HG03442 (cell line): Measurements from ENCODE around the gene CNTN5.

Experiments
- ATAC-seq: cut with Tn5 transposase; IDR thresholded peaks from one replicate; pipeline ENCODE4 v1.9.1; 2021; ENCODE audit warnings: mild to moderate bottlenecking, moderate library complexity; ENCODE audit not compliant: unreplicated experiment

Gene CNTN5

GRCh38 chr11:99501655-99502054 lies 480.9 kb downstream of the CNTN5 start:
- no peak for ATAC-seq

GRCh38 chr11:99505316-99505715 lies 484.6 kb downstream of the CNTN5 start:
- no peak for ATAC-seq

- no peak for ATAC-seq
These were observed 485.1 kb downstream of the CNTN5 start for GRCh38 chr11:99505831-99506230.

- ATAC-seq, result no peak
These were observed 489.1 kb downstream of the CNTN5 start for GRCh38 chr11:99509863-99510262.

- ATAC-seq, result no peak
These were observed 492.6 kb downstream of the CNTN5 start for GRCh38 chr11:99513368-99513767.

- ATAC-seq, result no peak
These were observed 498.3 kb downstream of the CNTN5 start for GRCh38 chr11:99519095-99519494.

- no peak for ATAC-seq
These were observed 501.9 kb downstream of the CNTN5 start for GRCh38 chr11:99522467-99523173.

GRCh38 chr11:99531468-99531867 lies 510.7 kb downstream of the CNTN5 start:
- no peak for ATAC-seq

GRCh38 chr11:99534812-99535211 lies 514.1 kb downstream of the CNTN5 start:
- no peak for ATAC-seq

- ATAC-seq, result peak; percentile 44
These were observed 514.7 kb downstream of the CNTN5 start for GRCh38 chr11:99535406-99535805.

- peak; percentile 56 for ATAC-seq
These were observed 515.1 kb downstream of the CNTN5 start for GRCh38 chr11:99535819-99536218.

- no peak for ATAC-seq
These were observed 516.9 kb downstream of the CNTN5 start for GRCh38 chr11:99537681-99538080.

- no peak for ATAC-seq
These were observed 524.9 kb downstream of the CNTN5 start for GRCh38 chr11:99545616-99546015.

- no peak for ATAC-seq
These were observed 527.5 kb downstream of the CNTN5 start for GRCh38 chr11:99548264-99548663.

- ATAC-seq, result no peak
These were observed 533.6 kb downstream of the CNTN5 start for GRCh38 chr11:99554232-99554903.

- no peak for ATAC-seq
These were observed 534.7 kb downstream of the CNTN5 start for GRCh38 chr11:99555486-99555885.

- ATAC-seq, result no peak
These were observed 544.6 kb downstream of the CNTN5 start for GRCh38 chr11:99565333-99565732.

- no peak for ATAC-seq
These were observed 546.7 kb downstream of the CNTN5 start for GRCh38 chr11:99567334-99567956.

- no peak for ATAC-seq
These were observed 548.1 kb downstream of the CNTN5 start for GRCh38 chr11:99568808-99569207.

- ATAC-seq, result peak; percentile 59
These were observed 550.3 kb downstream of the CNTN5 start for GRCh38 chr11:99571094-99571493.

- ATAC-seq, result no peak
These were observed 564.1 kb downstream of the CNTN5 start for GRCh38 chr11:99584830-99585229.

- no peak for ATAC-seq
These were observed 564.9 kb downstream of the CNTN5 start for GRCh38 chr11:99585606-99586005.
